ENCODE results near the gene MEI1. TPM values are rescaled to one million over a fixed set of nuclear protein-coding genes. Genes with fewer than 3 reads are reported as not detected.

MEI1 gene
- total and polyA plus RNA-seq, 4 donors = 0.33 to 1.3 (median 0.72) TPM

DNA sequence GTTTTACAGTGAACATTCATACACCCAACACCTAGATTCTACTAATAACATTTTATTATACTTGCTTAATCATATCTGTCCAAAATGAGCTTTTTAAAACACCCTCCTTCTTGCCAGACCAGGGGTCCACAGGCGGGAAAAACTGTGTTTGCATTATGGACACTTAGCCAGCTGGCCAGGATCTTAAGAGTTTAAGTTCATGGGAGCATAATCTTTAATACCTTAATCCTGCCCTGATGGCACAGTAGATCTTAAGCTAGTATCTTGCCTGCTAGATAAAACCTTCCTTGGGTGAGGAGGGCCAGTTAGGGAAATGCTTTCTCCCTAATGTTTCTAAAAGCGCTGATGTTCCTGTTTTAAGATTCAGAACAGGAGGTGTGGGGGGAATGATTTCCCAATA, 88.0 kb downstream of the MEI1 start:
- no peak overlapping the region for H3K27ac ChIP-seq (ENCODE audit: low read depth in 1 of 2, low read length in 2 of 2)
- no peak overlapping the region for H3K4me3 ChIP-seq (ENCODE audit: low read depth in 1 of 3, low read length in 3 of 3)
- no peaks in the 10 kb centered on the region for H3K9me3 ChIP-seq (ENCODE audit: control insufficient read depth in 4 of 4, low read length in 3 of 4)
- H3K36me3 ChIP-seq (ENCODE audit: control insufficient read depth in 4 of 4, insufficient read depth in 3 of 4, low read depth in 1 of 4, low read length in 3 of 4) = no peaks in the 10 kb centered on the region
- no peak for DNase-seq (ENCODE audit: low spot score)
- H3K9ac ChIP-seq (ENCODE audit: low read depth in 1 of 2, low read length in 2 of 2) = no peak overlapping the region
- TF ChIP-seq NR2F2 (IDR thresholded peaks at IDR 0.05) (no peak), YY1 (IDR thresholded peaks at IDR 0.05) (no peak), HNF4A (conservative IDR thresholded peaks at IDR 0.05) (no peak), SP1 (IDR thresholded peaks at IDR 0.05) (no peak), RAD21 (IDR thresholded peaks at IDR 0.05) (no peak), TAF1 (conservative IDR thresholded peaks at IDR 0.05) (no peak), RXRA (IDR thresholded peaks at IDR 0.05) (no peak), EGR1 (IDR thresholded peaks at IDR 0.05; ENCODE audit: low read depth in 2 of 2) (no peak), GABPA (IDR thresholded peaks at IDR 0.05 in 1 of 2, conservative IDR thresholded peaks at IDR 0.05 in 1 of 2) (no peak)
- TF ChIP-seq, protein P1, sequence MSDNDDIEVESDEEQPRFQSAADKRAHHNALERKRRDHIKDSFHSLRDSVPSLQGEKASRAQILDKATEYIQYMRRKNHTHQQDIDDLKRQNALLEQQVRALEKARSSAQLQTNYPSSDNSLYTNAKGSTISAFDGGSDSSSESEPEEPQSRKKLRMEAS (IDR thresholded peaks at IDR 0.05) = no peak
- TF ChIP-seq, protein P2, sequence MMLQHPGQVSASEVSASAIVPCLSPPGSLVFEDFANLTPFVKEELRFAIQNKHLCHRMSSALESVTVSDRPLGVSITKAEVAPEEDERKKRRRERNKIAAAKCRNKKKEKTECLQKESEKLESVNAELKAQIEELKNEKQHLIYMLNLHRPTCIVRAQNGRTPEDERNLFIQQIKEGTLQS (IDR thresholded peaks at IDR 0.05) = no peak
- TF ChIP-seq, protein P3, sequence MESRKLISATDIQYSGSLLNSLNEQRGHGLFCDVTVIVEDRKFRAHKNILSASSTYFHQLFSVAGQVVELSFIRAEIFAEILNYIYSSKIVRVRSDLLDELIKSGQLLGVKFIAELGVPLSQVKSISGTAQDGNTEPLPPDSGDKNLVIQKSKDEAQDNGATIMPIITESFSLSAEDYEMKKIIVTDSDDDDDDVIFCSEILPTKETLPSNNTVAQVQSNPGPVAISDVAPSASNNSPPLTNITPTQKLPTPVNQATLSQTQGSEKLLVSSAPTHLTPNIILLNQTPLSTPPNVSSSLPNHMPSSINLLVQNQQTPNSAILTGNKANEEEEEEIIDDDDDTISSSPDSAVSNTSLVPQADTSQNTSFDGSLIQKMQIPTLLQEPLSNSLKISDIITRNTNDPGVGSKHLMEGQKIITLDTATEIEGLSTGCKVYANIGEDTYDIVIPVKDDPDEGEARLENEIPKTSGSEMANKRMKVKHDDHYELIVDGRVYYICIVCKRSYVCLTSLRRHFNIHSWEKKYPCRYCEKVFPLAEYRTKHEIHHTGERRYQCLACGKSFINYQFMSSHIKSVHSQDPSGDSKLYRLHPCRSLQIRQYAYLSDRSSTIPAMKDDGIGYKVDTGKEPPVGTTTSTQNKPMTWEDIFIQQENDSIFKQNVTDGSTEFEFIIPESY (IDR thresholded peaks at IDR 0.05) = no peak
- TF ChIP-seq, protein P4, sequence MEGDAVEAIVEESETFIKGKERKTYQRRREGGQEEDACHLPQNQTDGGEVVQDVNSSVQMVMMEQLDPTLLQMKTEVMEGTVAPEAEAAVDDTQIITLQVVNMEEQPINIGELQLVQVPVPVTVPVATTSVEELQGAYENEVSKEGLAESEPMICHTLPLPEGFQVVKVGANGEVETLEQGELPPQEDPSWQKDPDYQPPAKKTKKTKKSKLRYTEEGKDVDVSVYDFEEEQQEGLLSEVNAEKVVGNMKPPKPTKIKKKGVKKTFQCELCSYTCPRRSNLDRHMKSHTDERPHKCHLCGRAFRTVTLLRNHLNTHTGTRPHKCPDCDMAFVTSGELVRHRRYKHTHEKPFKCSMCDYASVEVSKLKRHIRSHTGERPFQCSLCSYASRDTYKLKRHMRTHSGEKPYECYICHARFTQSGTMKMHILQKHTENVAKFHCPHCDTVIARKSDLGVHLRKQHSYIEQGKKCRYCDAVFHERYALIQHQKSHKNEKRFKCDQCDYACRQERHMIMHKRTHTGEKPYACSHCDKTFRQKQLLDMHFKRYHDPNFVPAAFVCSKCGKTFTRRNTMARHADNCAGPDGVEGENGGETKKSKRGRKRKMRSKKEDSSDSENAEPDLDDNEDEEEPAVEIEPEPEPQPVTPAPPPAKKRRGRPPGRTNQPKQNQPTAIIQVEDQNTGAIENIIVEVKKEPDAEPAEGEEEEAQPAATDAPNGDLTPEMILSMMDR (IDR thresholded peaks at IDR 0.05; ENCODE audit: low read depth, low read length, missing input control) = no peak
- H3K4me1 ChIP-seq (ENCODE audit: control insufficient read depth in 4 of 4, insufficient read depth in 4 of 4, low read length in 3 of 4) = no peaks in the 10 kb centered on the region
- H3K27me3 ChIP-seq (ENCODE audit: control insufficient read depth in 4 of 4, insufficient read depth in 4 of 4, low read length in 3 of 4) = no peaks in the 10 kb centered on the region
- 88% methylated on average over 2 of the region's 2 CpGs for WGBS

DNA sequence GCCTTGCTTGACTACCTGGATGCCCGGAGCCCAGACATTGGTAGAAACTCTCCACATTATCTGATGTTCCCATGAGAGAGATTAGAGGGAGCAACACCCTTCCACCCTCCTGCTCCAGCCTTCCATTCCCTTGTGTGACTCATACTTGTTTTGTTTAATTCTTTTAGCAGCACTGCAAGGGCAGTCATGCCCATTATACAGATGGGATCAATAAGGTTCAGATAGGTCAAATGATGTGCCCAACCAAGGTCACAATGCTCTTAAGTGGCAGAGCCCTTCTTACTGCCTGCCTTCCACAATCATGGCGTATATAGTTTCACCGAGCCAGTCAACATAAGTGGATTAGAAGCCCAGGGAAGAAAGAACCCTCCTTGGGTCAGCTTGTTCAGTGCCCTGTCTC, 94.6 kb downstream of the MEI1 start:
- Histone ChIP-seq H3K4me3 (ENCODE audit: low read depth in 1 of 3, low read length in 3 of 3) (no peak overlapping the region), H3K4me1 (ENCODE audit: control insufficient read depth in 4 of 4, insufficient read depth in 4 of 4, low read length in 3 of 4) (no peaks in the 10 kb centered on the region), H3K36me3 (ENCODE audit: control insufficient read depth in 4 of 4, insufficient read depth in 3 of 4, low read depth in 1 of 4, low read length in 3 of 4) (no peaks in the 10 kb centered on the region), H3K27ac (ENCODE audit: low read depth in 1 of 2, low read length in 2 of 2) (no peak overlapping the region), H3K27me3 (ENCODE audit: control insufficient read depth in 4 of 4, insufficient read depth in 4 of 4, low read length in 3 of 4) (no peaks in the 10 kb centered on the region), H3K9ac (ENCODE audit: low read depth in 1 of 2, low read length in 2 of 2) (no peak overlapping the region), H3K9me3 (ENCODE audit: control insufficient read depth in 4 of 4, low read length in 3 of 4) (no peaks in the 10 kb centered on the region)
- DNase-seq (ENCODE audit: low spot score) = no peak
- WGBS = 96% methylated on average over 3 of the region's 3 CpGs
- TF ChIP-seq RXRA (IDR thresholded peaks at IDR 0.05) (no peak), NR2F2 (IDR thresholded peaks at IDR 0.05) (no peak), JUND (IDR thresholded peaks at IDR 0.05) (no peak), RAD21 (IDR thresholded peaks at IDR 0.05) (no peak), TAF1 (conservative IDR thresholded peaks at IDR 0.05) (no peak), EGR1 (IDR thresholded peaks at IDR 0.05; ENCODE audit: low read depth in 2 of 2) (no peak), GABPA (IDR thresholded peaks at IDR 0.05 in 1 of 2, conservative IDR thresholded peaks at IDR 0.05 in 1 of 2) (no peak), FOXA2 (IDR thresholded peaks at IDR 0.05) (no peak), YY1 (IDR thresholded peaks at IDR 0.05) (no peak), FOXA1 (IDR thresholded peaks at IDR 0.05) (no peak), SP1 (IDR thresholded peaks at IDR 0.05) (no peak), HNF4G (IDR thresholded peaks at IDR 0.05) (no peak), HNF4A (conservative IDR thresholded peaks at IDR 0.05) (no peak)
- TF ChIP-seq, protein P3 (IDR thresholded peaks at IDR 0.05) = no peak
- TF ChIP-seq, protein P2 (IDR thresholded peaks at IDR 0.05) = no peak
- TF ChIP-seq, protein P1 (IDR thresholded peaks at IDR 0.05) = no peak
- TF ChIP-seq, protein P5, sequence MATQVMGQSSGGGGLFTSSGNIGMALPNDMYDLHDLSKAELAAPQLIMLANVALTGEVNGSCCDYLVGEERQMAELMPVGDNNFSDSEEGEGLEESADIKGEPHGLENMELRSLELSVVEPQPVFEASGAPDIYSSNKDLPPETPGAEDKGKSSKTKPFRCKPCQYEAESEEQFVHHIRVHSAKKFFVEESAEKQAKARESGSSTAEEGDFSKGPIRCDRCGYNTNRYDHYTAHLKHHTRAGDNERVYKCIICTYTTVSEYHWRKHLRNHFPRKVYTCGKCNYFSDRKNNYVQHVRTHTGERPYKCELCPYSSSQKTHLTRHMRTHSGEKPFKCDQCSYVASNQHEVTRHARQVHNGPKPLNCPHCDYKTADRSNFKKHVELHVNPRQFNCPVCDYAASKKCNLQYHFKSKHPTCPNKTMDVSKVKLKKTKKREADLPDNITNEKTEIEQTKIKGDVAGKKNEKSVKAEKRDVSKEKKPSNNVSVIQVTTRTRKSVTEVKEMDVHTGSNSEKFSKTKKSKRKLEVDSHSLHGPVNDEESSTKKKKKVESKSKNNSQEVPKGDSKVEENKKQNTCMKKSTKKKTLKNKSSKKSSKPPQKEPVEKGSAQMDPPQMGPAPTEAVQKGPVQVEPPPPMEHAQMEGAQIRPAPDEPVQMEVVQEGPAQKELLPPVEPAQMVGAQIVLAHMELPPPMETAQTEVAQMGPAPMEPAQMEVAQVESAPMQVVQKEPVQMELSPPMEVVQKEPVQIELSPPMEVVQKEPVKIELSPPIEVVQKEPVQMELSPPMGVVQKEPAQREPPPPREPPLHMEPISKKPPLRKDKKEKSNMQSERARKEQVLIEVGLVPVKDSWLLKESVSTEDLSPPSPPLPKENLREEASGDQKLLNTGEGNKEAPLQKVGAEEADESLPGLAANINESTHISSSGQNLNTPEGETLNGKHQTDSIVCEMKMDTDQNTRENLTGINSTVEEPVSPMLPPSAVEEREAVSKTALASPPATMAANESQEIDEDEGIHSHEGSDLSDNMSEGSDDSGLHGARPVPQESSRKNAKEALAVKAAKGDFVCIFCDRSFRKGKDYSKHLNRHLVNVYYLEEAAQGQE (IDR thresholded peaks at IDR 0.05) = no peak
- TF ChIP-seq, protein P4 (IDR thresholded peaks at IDR 0.05; ENCODE audit: low read depth, low read length, missing input control) = no peak

Data from liver (tissue), 9 donors.